Neural progenitor cell (in vitro differentiated cells): ENCODE results near the gene PJA2. TPM values are rescaled to one million over a fixed set of nuclear protein-coding genes. Genes with fewer than 3 reads are reported as not detected.
A peak's percentile ranks its signal among the peaks of the same experiment; 100 is the strongest.

Experiments
- DNase-seq: peaks from one replicate; pipeline ENCODE4 v3.0.0-alpha.2; 2016; ENCODE audit warnings: low spot score
- H2AFZ ChIP-seq: fragments of 200-600 bp; sonication (generic); replicated peaks from 2 replicates; pipeline ENCODE4 v1.6.1; 2016; ENCODE audit warnings: antibody characterized with exemption
- H3F3A ChIP-seq: fragments of 200-600 bp; sonication (generic); 2 replicates; pipeline ENCODE4 v1.6.1; 2016; ENCODE audit warnings: antibody characterized with exemption, low read depth
- H3K27ac ChIP-seq: fragments of 200-600 bp; sonication (generic); 2 replicates; pipeline ENCODE4 v1.5.1; 2016; ENCODE audit warnings: mild to moderate bottlenecking
- H3K27me3 ChIP-seq: fragments of 200-600 bp; sonication (generic); 2 replicates; pipeline ENCODE4 v1.6.1; 2016; ENCODE audit warnings: mild to moderate bottlenecking, moderate library complexity
- H3K36me3 ChIP-seq: fragments of 200-600 bp; sonication (generic); 2 replicates; pipeline ENCODE4 v1.5.1; 2016
- H3K4me1 ChIP-seq: fragments of 200-600 bp; sonication (generic); 2 replicates; pipeline ENCODE4 v1.6.1; 2016; ENCODE audit warnings: mixed run types
- H3K4me2 ChIP-seq: fragments of 200-600 bp; sonication (generic); 2 replicates; pipeline ENCODE4 v1.6.1; 2016
- H3K4me3 ChIP-seq: fragments of 200-600 bp; sonication (generic); 2 replicates; pipeline ENCODE4 v1.5.1; 2016
- H3K79me2 ChIP-seq: fragments of 200-600 bp; sonication (generic); 2 replicates; pipeline ENCODE4 v1.6.1; 2016; ENCODE audit warnings: low read depth
- H3K9ac ChIP-seq: fragments of 200-600 bp; sonication (generic); 2 replicates; pipeline ENCODE4 v1.6.1; 2016
- H3K9me3 ChIP-seq: fragments of 200-600 bp; sonication (generic); 2 replicates; pipeline ENCODE4 v1.5.1; 2016; ENCODE audit warnings: low read depth
- H4K20me1 ChIP-seq: fragments of 200-600 bp; sonication (generic); 2 replicates; pipeline ENCODE4 v1.6.1; 2016; ENCODE audit warnings: low read depth
- H3K27ac Mint-ChIP-seq: 3 replicates; pipeline ENCODE4 v1.8.0; 2021; ENCODE audit warnings: mixed read lengths
- H3K27me3 Mint-ChIP-seq: 2 replicates; pipeline ENCODE4 v1.8.0; 2022; ENCODE audit warnings: low read depth, mild to moderate bottlenecking, inconsistent platforms, moderate library complexity, mixed read lengths; ENCODE audit not compliant: insufficient read depth
- H3K36me3 Mint-ChIP-seq: 3 replicates; pipeline ENCODE4 v1.8.0; 2021; ENCODE audit warnings: mixed read lengths
- H3K4me1 Mint-ChIP-seq: 3 replicates; pipeline ENCODE4 v1.8.0; 2021; ENCODE audit warnings: mixed read lengths
- H3K4me3 Mint-ChIP-seq: 3 replicates; pipeline ENCODE4 v1.8.0; 2021; ENCODE audit warnings: mild to moderate bottlenecking, moderate library complexity, mixed read lengths
- H3K9me3 Mint-ChIP-seq: 3 replicates; pipeline ENCODE4 v1.8.0; 2020; ENCODE audit warnings: mixed read lengths
- CTCF ChIP-seq: fragments of 200-600 bp; sonication (generic); IDR thresholded peaks from 2 replicates; pipeline ENCODE4 v1.5.1; 2017; ENCODE audit warnings: antibody characterized with exemption, mild to moderate bottlenecking
- EZH2 ChIP-seq: fragments of 200-600 bp; sonication (generic); IDR thresholded peaks from 2 replicates; pipeline ENCODE4 v1.6.1; 2017; ENCODE audit warnings: antibody characterized with exemption, mild to moderate bottlenecking, moderate library complexity
- EZH2phosphoT487 ChIP-seq: fragments of 200-600 bp; sonication (generic); IDR thresholded peaks from 2 replicates; pipeline ENCODE4 v1.6.1; 2017; ENCODE audit warnings: antibody characterized with exemption
- total RNA-seq: library from RNA; depleted of rRNA; stranded (reverse); fragments of >200 nt; gene quantifications from 2 replicates; pipeline ENCODE4 v1.2.3, GENCODE V29; 2015; ENCODE audit warnings: low replicate concordance

PJA2 gene
- total RNA-seq, 1 donor from 2014 or later, result 128 TPM

DNA sequence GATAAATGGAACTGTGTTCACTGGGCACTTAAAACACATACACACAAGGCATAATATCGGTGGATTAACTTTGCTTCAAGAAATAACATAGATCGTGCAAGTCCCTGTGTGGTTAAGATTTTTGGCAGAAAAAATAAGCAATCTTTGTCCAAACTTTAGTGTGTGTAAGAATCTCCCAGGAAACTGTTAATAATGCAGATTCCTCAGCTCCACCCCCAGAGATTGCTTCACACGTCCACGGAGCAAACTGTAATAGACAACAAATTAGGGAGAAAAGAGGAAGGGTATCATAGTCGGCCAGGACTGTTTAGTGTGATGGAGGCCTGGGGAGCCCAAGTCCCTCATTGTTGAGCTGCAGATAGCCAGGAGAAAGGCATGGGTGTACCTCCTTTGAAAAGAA lies 84.8 kb downstream of the PJA2 start:
- H3K4me1 ChIP-seq, result peaks cover 30% of the 10 kb centered on the region
- TF ChIP-seq EZH2 (no peak), CTCF (no peak), EZH2phosphoT487 (no peak)
- H3F3A ChIP-seq, result peaks cover 23% of the 10 kb centered on the region
- Mint-ChIP-seq H3K9me3 (no peaks in the 10 kb centered on the region), H3K4me1 (peaks cover 3% of the 10 kb centered on the region), H3K27ac (no peak overlapping the region), H3K27me3 (no peaks in the 10 kb centered on the region), H3K36me3 (peaks cover 2% of the 10 kb centered on the region), H3K4me3 (no peak overlapping the region)
- no peaks in the 10 kb centered on the region for H3K79me2 ChIP-seq
- H2AFZ ChIP-seq, result no peak overlapping the region
- no peaks in the 10 kb centered on the region for H3K36me3 ChIP-seq
- H3K9ac ChIP-seq, result no peak overlapping the region
- no peak overlapping the region for H3K27ac ChIP-seq
- no peaks in the 10 kb centered on the region for H3K27me3 ChIP-seq
- no peak overlapping the region for H3K4me2 ChIP-seq
- DNase-seq, result no peak
- no peak overlapping the region for H3K4me3 ChIP-seq
- H3K9me3 ChIP-seq, result no peaks in the 10 kb centered on the region
- H4K20me1 ChIP-seq, result peaks cover 4% of the 10 kb centered on the region

GRCh38 chr5:109324351-109324750 lies 85.4 kb downstream of the PJA2 start:
- no peak overlapping the region for H3K4me3 Mint-ChIP-seq
- no peaks in the 10 kb centered on the region for H3K79me2 ChIP-seq
- peaks cover 3% of the 10 kb centered on the region for H3K4me1 Mint-ChIP-seq
- H3K4me2 ChIP-seq, result no peak overlapping the region
- H3K4me3 ChIP-seq, result no peak overlapping the region
- H3K27ac ChIP-seq, result no peak overlapping the region
- H4K20me1 ChIP-seq, result peaks cover 4% of the 10 kb centered on the region
- H3F3A ChIP-seq, result peaks cover 23% of the 10 kb centered on the region
- no peak overlapping the region for H2AFZ ChIP-seq
- H3K27me3 ChIP-seq, result no peaks in the 10 kb centered on the region
- TF ChIP-seq CTCF (no peak), EZH2 (no peak), EZH2phosphoT487 (no peak)
- H3K27ac Mint-ChIP-seq, result peak overlapping the region; percentile 64
- H3K36me3 Mint-ChIP-seq, result peaks cover 2% of the 10 kb centered on the region
- no peak overlapping the region for H3K9ac ChIP-seq
- H3K4me1 ChIP-seq, result peaks cover 30% of the 10 kb centered on the region
- no peaks in the 10 kb centered on the region for H3K9me3 Mint-ChIP-seq
- H3K9me3 ChIP-seq, result no peaks in the 10 kb centered on the region
- no peaks in the 10 kb centered on the region for H3K36me3 ChIP-seq
- H3K27me3 Mint-ChIP-seq, result no peaks in the 10 kb centered on the region
- peak; percentile 41 for DNase-seq

- H3K4me1 Mint-ChIP-seq, result peaks cover 3% of the 10 kb centered on the region
- TF ChIP-seq EZH2 (no peak), EZH2phosphoT487 (no peak), CTCF (no peak)
Measured at GRCh38 chr5:109322694-109323093, 87.1 kb downstream of the PJA2 start.

More at GRCh38 chr5:109322694-109323093, 87.1 kb downstream of the PJA2 start:
- no peak for DNase-seq
- Mint-ChIP-seq H3K4me3 (no peak overlapping the region), H3K27ac (no peak overlapping the region), H3K27me3 (no peaks in the 10 kb centered on the region), H3K36me3 (no peaks in the 10 kb centered on the region), H3K9me3 (no peaks in the 10 kb centered on the region)
- no peaks in the 10 kb centered on the region for H3K36me3 ChIP-seq
- H3K4me3 ChIP-seq, result no peak overlapping the region
- no peak overlapping the region for H2AFZ ChIP-seq
- H3K9ac ChIP-seq, result no peak overlapping the region
- peaks cover 23% of the 10 kb centered on the region for H3K4me1 ChIP-seq
- H3K27ac ChIP-seq, result no peak overlapping the region
- H3K27me3 ChIP-seq, result no peaks in the 10 kb centered on the region
- H4K20me1 ChIP-seq, result peaks cover 4% of the 10 kb centered on the region
- no peaks in the 10 kb centered on the region for H3K79me2 ChIP-seq
- peaks cover 7% of the 10 kb centered on the region for H3F3A ChIP-seq
- H3K9me3 ChIP-seq, result no peaks in the 10 kb centered on the region
- H3K4me2 ChIP-seq, result no peak overlapping the region
